ENCODE measurements around the gene VAMP7.
"Not testable (repeated sequence)": the region's sequence is repeated elsewhere in the genome, so short reads cannot be mapped to it uniquely, and the experiment has no call there.

Gene VAMP7, protein sequence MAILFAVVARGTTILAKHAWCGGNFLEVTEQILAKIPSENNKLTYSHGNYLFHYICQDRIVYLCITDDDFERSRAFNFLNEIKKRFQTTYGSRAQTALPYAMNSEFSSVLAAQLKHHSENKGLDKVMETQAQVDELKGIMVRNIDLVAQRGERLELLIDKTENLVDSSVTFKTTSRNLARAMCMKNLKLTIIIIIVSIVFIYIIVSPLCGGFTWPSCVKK

GRCh38 chrX:155881158-155881993, at the start of gene VAMP7:
VAMP7 (plus strand) TSS chrX:155881345; CDS start chrX:155889467, 8,122 bp downstream.
- peak; percentile 63 for DNase-seq (ENCODE audit: low read depth)

DNA sequence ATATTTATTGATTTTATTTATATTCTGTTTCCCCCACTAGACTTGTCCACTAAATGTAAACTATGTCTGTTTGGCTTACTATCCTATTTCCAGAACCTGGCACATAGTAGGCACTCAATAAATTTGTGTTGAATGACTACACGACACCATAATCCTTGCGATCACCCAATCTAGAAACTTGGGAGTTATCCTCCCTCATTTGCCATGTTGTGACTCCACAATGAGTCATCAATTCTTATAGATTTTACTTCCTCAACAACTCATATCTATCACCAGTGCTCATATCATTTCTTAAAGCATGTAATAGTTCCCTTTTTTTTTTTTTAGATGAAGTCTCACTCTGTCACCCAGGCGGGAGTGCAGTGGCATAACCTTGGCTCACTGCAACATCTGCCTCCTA, 39.9 kb upstream of the VAMP7 start:
- no peak for DNase-seq (ENCODE audit: low read depth)

- DNase-seq (ENCODE audit: low read depth) = not testable (repeated sequence)
Observed at GRCh38 chrX:155851786-155852185, 29.4 kb upstream of the VAMP7 start.

DNA sequence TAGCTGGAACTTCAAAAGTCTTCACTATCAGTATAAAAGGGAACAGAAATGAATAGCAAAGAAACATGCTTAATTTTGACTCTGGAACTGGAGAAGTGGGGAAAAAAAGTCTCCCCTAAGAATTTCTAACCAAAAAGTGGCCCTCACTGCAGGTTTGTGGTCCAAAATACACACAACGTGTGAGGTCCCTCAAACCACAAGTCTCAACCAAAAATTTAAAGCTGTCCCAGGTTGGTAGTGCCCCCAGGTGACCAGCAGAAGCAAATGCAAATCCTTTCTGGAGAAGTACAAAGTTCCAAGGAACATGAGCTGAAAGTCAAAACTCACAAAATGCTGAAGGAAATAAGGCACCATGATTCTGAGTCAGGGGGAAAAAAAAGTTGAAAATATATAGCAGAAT, 23.6 kb upstream of the VAMP7 start:
- DNase-seq (ENCODE audit: low read depth) = no peak

DNA sequence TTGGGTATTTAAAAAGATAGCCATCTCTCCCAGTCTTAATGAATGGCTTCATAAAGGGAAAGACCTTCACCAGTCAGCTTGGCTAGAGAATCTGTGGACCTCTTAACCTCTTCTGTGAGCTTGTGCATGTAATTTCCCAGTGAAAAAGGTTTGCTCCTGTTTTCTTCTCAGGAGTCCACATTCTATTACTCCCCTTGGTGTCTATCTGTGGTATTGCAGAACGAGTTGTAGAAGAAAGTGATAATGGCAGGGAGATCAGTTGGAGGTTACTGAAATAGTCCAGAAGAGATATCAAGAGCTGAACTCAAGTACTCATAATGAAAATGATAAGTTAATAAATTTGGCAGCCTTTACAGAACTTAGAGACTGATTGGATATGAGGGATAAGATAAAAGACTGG, 16.5 kb upstream of the VAMP7 start:
- DNase-seq (ENCODE audit: low read depth) = no peak

DNA sequence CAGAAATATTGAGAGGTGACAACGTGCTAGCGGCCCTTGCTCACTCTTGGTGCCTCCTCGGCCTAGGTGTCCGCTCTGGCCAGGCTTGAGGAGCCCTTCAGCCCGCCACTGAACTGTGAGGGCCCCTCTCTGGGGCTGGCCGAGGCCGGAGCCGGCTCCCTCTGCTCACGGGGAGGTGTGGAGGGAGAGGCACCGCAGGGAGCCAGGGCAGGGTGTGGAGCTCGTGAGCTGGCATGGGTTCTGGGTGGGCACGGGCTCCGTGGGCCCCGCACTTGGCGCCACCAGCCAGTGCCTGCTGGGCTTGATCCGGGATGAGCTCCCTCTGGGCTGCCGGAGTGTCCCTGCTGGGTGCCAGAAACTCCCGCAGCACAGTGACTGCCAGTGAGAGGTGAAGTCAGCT, 16.0 kb upstream of the VAMP7 start:
- no peak for DNase-seq (ENCODE audit: low read depth)

GRCh38 chrX:155867821-155868220, 13.3 kb upstream of the VAMP7 start:
- no peak for DNase-seq (ENCODE audit: low read depth)

GRCh38 chrX:155870958-155871357, 10.2 kb upstream of the VAMP7 start:
- DNase-seq (ENCODE audit: low read depth) = no peak

DNA sequence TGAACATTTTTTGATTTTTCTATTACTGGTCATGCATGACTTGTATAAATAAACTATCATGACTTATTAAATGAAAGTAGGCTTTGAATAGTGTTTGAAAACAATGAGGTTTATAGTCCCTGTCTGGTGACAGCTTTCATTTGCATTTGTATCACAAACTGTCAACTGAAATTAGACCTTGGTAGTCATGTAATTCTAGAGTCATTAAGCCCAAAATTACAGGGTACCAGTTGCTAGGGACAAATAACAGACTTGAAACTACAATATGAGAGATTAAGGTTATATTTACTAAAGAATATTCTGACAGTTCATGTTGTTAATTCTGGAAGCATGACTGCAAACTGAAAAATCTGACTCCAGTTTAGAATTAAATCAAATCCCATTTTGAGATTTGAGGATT, 9.2 kb upstream of the VAMP7 start:
- DNase-seq (ENCODE audit: low read depth) = no peak

- DNase-seq (ENCODE audit: low read depth) = no peak
Observed at GRCh38 chrX:155873188-155873587, 8.0 kb upstream of the VAMP7 start.

- DNase-seq (ENCODE audit: low read depth) = no peak
Observed at GRCh38 chrX:155874571-155875244, 6.4 kb upstream of the VAMP7 start.

DNA sequence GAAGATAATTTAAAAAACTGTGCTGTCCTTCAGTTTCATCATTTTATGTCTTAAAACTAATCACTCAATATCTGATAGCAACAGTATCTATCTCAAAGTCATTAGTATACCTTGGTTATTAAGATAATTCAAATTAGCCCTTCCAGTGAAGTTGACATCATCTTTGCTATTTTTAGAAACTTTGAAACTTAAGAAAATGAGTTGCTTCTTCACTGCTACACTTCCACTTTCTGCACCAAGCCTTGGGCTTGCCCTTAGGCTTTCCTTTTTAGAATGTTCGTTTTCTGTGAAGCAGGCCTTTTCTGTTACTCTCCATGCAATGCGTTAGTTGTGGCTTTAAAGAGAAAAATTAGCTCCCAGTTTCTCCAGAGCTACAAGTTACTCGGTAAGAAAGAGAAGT, 4.4 kb upstream of the VAMP7 start:
- no peak for DNase-seq (ENCODE audit: low read depth)

- DNase-seq (ENCODE audit: low read depth) = no peak
Observed at GRCh38 chrX:155877288-155877687, 3.9 kb upstream of the VAMP7 start.

- no peak for DNase-seq (ENCODE audit: low read depth)
Observed at GRCh38 chrX:155880586-155881157, 473 bp upstream of the VAMP7 start.

- DNase-seq (ENCODE audit: low read depth) = no peak
Observed at GRCh38 chrX:155886409-155886808, 5.3 kb downstream of the VAMP7 start.

DNA sequence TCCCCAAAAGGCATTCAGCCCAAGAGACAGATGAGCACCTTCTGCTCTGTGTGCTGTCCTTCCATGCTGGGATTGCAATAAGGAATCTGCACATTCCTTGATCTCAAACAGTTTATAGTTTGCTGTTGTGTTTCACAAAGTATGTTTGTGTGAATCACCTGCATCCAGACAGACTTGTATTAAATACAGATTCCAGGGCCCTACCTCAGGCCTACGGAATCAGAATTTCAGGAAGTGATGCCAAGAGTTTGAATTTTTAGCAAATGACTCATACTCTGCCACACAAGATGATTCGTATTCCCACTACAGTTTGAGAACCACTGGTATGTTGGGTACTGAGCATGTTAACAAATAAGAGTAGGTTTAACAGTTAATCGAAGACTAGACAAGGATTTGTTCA, 7.0 kb downstream of the VAMP7 start:
- no peak for DNase-seq (ENCODE audit: low read depth)

DNA sequence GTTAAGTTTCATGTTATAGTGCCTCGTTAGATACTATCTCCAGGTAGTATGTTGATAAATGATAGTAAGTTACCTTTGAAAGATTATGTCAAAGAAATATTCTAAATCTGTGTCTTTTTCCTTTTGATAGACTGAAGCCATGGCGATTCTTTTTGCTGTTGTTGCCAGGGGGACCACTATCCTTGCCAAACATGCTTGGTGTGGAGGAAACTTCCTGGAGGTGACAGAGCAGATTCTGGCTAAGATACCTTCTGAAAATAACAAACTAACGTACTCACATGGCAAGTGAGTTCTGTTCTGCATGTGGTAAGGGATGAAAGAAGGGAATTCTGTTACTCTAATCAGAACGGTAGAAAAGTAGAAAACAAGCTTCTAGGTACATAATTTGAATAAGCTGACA, 8.2 kb downstream of the VAMP7 start:
- DNase-seq (ENCODE audit: low read depth) = no peak

GRCh38 chrX:155891446-155892210, 10.5 kb downstream of the VAMP7 start:
- no peak for DNase-seq (ENCODE audit: low read depth)

DNA sequence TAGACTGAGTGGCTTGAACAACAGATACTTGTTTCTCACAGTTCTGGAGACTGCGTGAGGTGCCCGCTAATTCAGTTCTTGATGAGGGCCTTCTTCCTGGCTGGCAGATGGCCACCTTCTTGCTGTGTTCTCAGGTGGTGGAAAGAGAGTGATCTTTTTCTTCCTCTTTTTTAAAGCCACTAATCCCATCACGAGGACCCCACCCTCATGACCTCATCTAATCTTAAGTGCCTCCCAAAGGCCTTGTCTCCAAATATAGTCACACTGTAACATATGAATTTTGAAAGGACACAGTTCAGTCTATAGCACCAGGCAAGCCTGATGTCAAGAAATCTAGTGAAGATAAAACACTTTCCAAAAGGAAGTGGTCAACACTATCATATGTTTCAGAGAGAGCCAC, 12.4 kb downstream of the VAMP7 start:
- DNase-seq (ENCODE audit: low read depth) = no peak

DNA sequence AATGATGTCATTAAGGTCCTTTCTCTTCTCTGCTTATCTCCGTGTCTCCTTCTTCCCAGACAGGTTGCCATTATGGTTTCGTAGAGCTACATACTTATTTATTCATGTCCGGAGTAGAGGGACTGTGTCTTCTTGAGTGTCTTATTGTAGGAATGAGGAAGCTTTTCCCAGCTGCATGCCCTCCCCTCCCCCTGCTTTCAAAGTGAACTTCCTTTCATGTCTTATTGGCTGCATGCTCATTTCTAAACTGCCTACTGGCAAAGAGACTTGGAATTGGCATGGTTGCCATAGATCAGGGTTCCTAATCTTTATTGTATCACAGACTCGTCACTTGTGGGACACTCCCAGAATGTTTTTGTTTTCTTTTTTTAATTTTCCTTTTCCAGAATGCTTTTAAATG, 15.4 kb downstream of the VAMP7 start:
- DNase-seq (ENCODE audit: low read depth) = no peak

DNA sequence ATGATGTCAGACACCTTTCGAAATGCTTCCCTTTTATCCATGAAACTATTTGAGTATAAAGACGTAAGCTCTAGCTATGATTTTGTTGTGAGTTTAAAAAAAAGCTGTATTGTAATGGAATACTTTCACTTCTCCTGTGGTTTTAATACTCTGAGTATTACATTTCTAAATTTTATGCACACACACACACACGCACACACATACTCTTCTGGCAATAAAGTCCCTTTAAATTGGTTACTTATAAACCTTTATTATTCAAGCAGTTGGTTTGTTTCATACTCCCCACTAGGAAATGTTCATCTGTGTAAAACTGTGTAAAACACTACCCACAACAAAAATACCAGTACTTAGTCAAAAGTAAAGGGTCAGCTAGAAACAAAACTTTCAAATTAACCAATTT, 18.2 kb downstream of the VAMP7 start:
- DNase-seq (ENCODE audit: low read depth) = no peak

GRCh38 chrX:155900765-155901164, 19.6 kb downstream of the VAMP7 start:
- no peak for DNase-seq (ENCODE audit: low read depth)

Data from activated T-helper 1 cell treated with Interleukin-2 at 50 U/mL for 16 hours (primary cell).